ENCODE data around the gene NCOA1.

GRCh38 chr2:24566209-24566608, 75.2 kb downstream of the NCOA1 start:
- TF ChIP-seq CTCF (IDR thresholded peaks at IDR 0.05) (no peak), POLR2AphosphoS5 (IDR thresholded peaks at IDR 0.05; ENCODE audit: low read depth, low read length) (no peak), SIN3A (IDR thresholded peaks at IDR 0.05; ENCODE audit: borderline replicate concordance, insufficient read depth, low read depth, low read length) (no peak), TCF7L2 (IDR thresholded peaks at IDR 0.05; ENCODE audit: low read depth, low read length) (no peak)

Data from Panc1 (cell line).